GM13976 (cell line): Measurements from ENCODE around the gene LECT2.

Source experiments
- DNase-seq: peaks from one replicate; pipeline ENCODE4 v3.0.0; 2012; ENCODE audit warnings: low spot score
- in situ Hi-C: fragments of 300-500 bp; cut with MboI; formaldehyde crosslinking; loops from one replicate; pipeline ENCODE4 v1.12.0; 2022; ENCODE audit warnings: low sequenced_read_pairs, mixed read lengths, inconsistent platforms; ENCODE audit not compliant: unreplicated experiment
- TF ChIP-seq, protein P1 (sequence below): IDR thresholded peaks from 2 replicates; pipeline ENCODE4 v1.5.1; 2012; ENCODE audit warnings: borderline replicate concordance, mild to moderate bottlenecking; ENCODE audit not compliant: insufficient read depth; ENCODE audit errors: extremely low read depth, missing control alignments, control extremely low read depth

LECT2 gene

GRCh38 chr5:135930949-135931295 is 23.9 kb downstream of the LECT2 start:
- no peak for DNase-seq
- in situ Hi-C loops = no loop called here

GRCh38 chr5:135930029-135930948 is 24.5 kb downstream of the LECT2 start:
- in situ Hi-C loops = no loop called here
- TF ChIP-seq, protein P1, sequence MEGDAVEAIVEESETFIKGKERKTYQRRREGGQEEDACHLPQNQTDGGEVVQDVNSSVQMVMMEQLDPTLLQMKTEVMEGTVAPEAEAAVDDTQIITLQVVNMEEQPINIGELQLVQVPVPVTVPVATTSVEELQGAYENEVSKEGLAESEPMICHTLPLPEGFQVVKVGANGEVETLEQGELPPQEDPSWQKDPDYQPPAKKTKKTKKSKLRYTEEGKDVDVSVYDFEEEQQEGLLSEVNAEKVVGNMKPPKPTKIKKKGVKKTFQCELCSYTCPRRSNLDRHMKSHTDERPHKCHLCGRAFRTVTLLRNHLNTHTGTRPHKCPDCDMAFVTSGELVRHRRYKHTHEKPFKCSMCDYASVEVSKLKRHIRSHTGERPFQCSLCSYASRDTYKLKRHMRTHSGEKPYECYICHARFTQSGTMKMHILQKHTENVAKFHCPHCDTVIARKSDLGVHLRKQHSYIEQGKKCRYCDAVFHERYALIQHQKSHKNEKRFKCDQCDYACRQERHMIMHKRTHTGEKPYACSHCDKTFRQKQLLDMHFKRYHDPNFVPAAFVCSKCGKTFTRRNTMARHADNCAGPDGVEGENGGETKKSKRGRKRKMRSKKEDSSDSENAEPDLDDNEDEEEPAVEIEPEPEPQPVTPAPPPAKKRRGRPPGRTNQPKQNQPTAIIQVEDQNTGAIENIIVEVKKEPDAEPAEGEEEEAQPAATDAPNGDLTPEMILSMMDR = no peak
- peak; percentile 17 for DNase-seq

More at GRCh38 chr5:135930949-135931295, 23.9 kb downstream of the LECT2 start:
- TF ChIP-seq, protein P1 = no peak

GRCh38 chr5:135921388-135921787 is 33.4 kb downstream of the LECT2 start:
- TF ChIP-seq, protein P1 = no peak
- in situ Hi-C loops = no loop called here
- DNase-seq = no peak

GRCh38 chr5:135920199-135920598 is 34.6 kb downstream of the LECT2 start:
- TF ChIP-seq, protein P1 = no peak
- no peak for DNase-seq
- in situ Hi-C loops = no loop called here

GRCh38 chr5:135916638-135917263 is 38.0 kb downstream of the LECT2 start:
- DNase-seq = no peak
- in situ Hi-C loops = no loop called here
- TF ChIP-seq, protein P1 = no peak

DNA sequence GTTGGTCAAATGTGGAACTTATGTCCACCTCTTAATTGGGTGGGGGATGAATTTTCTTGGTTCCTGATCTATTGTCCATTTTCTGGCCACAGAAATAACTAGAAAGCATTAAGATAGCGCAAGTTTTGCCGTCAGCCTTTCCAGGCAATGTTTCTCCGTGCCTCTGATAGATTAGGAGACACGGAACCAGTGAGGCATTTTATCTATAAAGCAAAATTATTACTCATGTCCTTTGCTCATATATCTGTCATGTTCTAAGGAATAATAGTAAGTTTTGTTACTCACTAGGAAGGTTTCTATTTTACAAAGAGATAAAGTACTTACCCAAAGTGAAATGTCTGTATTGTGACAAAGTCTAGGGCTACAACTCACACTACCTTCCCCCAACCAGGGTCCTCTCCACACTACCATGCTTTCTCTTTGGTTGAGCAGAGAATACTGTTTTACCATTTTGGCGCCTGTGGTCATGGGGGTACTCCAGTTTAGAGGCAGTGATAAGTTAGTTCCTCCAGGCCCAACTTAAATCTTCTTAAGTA is 39.2 kb downstream of the LECT2 start:
- in situ Hi-C loops = no loop called here
- TF ChIP-seq, protein P1 = no peak
- no peak for DNase-seq
